Measurements from ENCODE around the gene PHYHIPL. TPM values are rescaled to one million over a fixed set of nuclear protein-coding genes. Genes with fewer than 3 reads are reported as not detected.

Gene PHYHIPL
- total RNA-seq, 4 donors from 2014 or later: 0.11 to 0.29 (median 0.13) TPM; not detected in 1

DNA sequence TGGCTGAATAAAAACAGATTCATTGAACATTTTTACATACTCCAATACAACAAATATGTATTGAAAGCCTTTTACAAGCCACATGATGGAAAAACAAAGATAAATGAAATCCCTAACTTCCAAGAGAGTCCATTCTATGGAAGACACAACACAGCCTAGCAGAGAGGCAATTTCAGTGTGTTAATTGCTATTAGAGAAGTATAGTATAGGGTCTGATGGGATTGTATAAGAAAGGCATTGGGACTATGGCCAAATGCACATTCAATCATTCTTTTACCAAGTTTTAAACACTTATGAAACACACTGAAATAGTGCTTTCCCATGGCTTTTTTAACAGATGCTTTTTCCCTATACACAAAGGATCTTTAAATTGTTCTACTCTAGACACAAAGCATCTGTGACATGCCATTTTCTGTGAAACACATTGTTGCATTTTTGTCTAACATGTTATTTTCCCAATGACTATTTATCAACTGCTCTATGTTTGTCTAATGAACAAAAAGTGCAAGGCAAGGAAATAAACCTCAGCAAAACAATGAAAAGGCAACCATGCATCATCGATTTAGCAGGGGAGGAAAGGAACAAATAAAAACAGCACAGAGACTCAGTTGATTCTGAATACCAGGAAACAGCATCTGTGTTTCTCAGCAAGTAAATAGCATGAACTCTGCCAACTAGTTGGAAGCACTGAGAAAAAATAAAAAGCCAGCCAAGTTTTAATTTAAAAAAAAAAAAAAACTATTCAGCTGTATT is 42.4 kb upstream of the PHYHIPL start:
- Histone ChIP-seq H3K36me3 (no peaks in the 10 kb centered on the region), H3K9me3 (no peaks in the 10 kb centered on the region), H3K27ac (no peak overlapping the region), H3K27me3 (no peaks in the 10 kb centered on the region), H3K4me1 (peaks cover 0 to 5% of the 10 kb centered on the region in 2 donors), H3K4me3 (replicated peaks in 1 of 3) (no peak overlapping the region)
- intact Hi-C loops (cut with DNase I): no loop called here
- DNase-seq: no peak
- WGBS, 2 donors: 48 to 59% methylated on average over 1 of the region's 1 CpG
- TF ChIP-seq, protein P1, sequence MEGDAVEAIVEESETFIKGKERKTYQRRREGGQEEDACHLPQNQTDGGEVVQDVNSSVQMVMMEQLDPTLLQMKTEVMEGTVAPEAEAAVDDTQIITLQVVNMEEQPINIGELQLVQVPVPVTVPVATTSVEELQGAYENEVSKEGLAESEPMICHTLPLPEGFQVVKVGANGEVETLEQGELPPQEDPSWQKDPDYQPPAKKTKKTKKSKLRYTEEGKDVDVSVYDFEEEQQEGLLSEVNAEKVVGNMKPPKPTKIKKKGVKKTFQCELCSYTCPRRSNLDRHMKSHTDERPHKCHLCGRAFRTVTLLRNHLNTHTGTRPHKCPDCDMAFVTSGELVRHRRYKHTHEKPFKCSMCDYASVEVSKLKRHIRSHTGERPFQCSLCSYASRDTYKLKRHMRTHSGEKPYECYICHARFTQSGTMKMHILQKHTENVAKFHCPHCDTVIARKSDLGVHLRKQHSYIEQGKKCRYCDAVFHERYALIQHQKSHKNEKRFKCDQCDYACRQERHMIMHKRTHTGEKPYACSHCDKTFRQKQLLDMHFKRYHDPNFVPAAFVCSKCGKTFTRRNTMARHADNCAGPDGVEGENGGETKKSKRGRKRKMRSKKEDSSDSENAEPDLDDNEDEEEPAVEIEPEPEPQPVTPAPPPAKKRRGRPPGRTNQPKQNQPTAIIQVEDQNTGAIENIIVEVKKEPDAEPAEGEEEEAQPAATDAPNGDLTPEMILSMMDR (IDR thresholded peaks at IDR 0.05): no peak
- TF ChIP-seq POLR2A (IDR thresholded peaks at IDR 0.05): no peak

DNA sequence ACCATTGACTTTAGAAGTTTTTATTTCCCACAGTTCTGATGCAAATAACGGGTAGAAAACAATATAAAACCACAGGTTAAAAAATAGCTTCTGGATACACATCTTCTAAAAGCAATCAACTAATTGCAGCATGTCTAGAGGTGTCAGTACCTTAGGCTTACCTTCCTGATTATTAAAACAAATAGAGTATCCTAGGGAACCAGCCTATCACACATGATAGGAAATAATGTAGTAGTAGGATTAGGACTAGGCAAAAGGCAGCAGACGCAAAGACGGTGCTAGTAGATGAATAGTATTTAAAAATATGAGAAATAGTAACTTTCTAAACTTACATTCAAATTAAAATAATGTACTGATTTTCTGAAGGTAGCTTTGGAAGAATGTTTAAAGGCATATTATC is 41.7 kb upstream of the PHYHIPL start:
- H3K9me3 ChIP-seq: no peaks in the 10 kb centered on the region
- intact Hi-C loops (cut with DNase I): no loop called here
- no peak for DNase-seq
- no peak overlapping the region for H3K27ac ChIP-seq
- WGBS, 2 donors: 85 to 93% methylated on average over 3 of the region's 3 CpGs
- no peaks in the 10 kb centered on the region for H3K27me3 ChIP-seq
- peaks cover 0 to 5% of the 10 kb centered on the region in 2 donors for H3K4me1 ChIP-seq
- no peak for TF ChIP-seq POLR2A (IDR thresholded peaks at IDR 0.05)
- TF ChIP-seq, protein P1 (IDR thresholded peaks at IDR 0.05): no peak
- no peaks in the 10 kb centered on the region for H3K36me3 ChIP-seq
- no peak overlapping the region for H3K4me3 ChIP-seq (replicated peaks in 1 of 3)

DNA sequence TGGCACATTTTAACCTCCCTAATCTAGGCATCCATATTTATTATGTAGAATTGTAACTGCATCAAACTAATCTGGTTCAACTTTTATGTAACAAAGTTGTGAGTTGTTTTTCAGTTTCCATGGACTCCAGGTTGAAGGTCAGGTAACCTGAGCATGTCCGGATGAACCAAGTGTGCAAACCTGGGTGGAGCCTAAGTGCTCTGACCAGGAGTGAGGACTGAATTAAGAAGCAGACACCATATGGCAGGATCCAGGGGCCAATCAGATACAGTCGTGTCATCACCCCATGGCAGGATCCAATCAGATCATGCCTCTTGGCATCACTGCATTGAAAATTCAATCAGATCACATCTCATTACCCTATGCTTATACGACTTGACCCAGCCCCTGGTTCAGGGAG is 41.2 kb upstream of the PHYHIPL start:
- no peaks in the 10 kb centered on the region for H3K9me3 ChIP-seq
- 71 to 73% methylated on average over 3 of the region's 3 CpGs for whole genome bisulfite sequencing, 2 donors
- DNase-seq: no peak
- no peak overlapping the region for H3K27ac ChIP-seq
- no peaks in the 10 kb centered on the region for H3K36me3 ChIP-seq
- TF ChIP-seq, protein P1 (IDR thresholded peaks at IDR 0.05): no peak
- TF ChIP-seq POLR2A (IDR thresholded peaks at IDR 0.05): no peak
- H3K4me1 ChIP-seq: peaks cover 0 to 5% of the 10 kb centered on the region in 2 donors
- intact Hi-C loops (cut with DNase I): no loop called here
- H3K27me3 ChIP-seq: no peaks in the 10 kb centered on the region
- no peak overlapping the region for H3K4me3 ChIP-seq (replicated peaks in 1 of 3)

DNA sequence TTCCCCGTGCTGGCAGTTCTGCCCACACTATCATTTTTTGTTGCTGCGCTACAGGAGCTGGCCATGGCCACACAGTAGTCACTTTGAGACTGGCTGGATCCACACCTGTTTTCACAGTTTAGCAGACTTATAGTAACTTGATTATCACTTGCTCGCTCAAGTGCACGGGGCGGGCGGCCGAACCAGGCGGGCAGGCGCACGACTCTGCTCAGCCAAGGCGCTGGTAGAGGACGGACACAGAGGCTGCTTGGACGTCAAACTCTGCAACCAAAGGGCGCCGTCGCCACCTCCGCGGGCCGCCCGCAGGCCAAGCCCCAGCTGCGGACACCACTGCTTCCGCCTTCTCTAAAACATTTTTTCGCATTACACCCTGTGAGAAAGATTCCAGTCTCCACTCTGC is 38.4 kb upstream of the PHYHIPL start:
- no peak overlapping the region for H3K27ac ChIP-seq
- H3K4me3 ChIP-seq (replicated peaks in 1 of 3): no peak overlapping the region
- H3K36me3 ChIP-seq: no peaks in the 10 kb centered on the region
- no peaks in the 10 kb centered on the region for H3K9me3 ChIP-seq
- no peaks in the 10 kb centered on the region for H3K27me3 ChIP-seq
- no peak for TF ChIP-seq POLR2A (IDR thresholded peaks at IDR 0.05)
- TF ChIP-seq, protein P1 (IDR thresholded peaks at IDR 0.05): no peak
- intact Hi-C loops (cut with DNase I): no loop called here
- WGBS, 2 donors: 89 to 94% methylated on average over 12 to 23 of the region's 23 CpGs
- H3K4me1 ChIP-seq: peaks cover 0 to 5% of the 10 kb centered on the region in 2 donors
- DNase-seq: no peak

DNA sequence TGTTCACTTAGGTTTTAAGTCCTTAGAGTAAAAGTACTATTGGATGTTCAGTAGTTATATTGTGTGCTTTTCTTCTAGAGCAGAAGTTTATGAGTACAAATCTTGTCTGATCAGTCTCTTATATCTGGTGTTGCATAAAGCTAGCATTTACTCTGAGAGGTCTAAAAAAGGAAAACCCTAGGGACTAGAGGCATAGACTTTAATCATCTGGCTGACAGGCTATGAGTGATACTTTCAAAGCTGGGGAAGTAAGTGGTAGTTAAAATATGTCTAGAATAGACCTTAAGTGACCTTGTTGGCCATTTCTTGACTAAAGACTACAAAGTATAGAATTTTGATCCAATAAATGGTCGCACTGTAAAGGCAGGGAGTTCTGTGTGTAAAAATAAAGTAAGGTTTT is 32.9 kb upstream of the PHYHIPL start:
- Histone ChIP-seq H3K27ac (no peak overlapping the region), H3K4me3 (replicated peaks in 1 of 3) (no peak overlapping the region), H3K27me3 (no peaks in the 10 kb centered on the region), H3K36me3 (no peaks in the 10 kb centered on the region), H3K4me1 (no peaks in the 10 kb centered on the region), H3K9me3 (no peaks in the 10 kb centered on the region)
- DNase-seq: no peak
- intact Hi-C loops (cut with DNase I): no loop called here
- 72 to 75% methylated on average over 1 of the region's 1 CpG for WGBS, 2 donors
- TF ChIP-seq, protein P1 (IDR thresholded peaks at IDR 0.05): no peak
- no peak for TF ChIP-seq POLR2A (IDR thresholded peaks at IDR 0.05)

Measured in thyroid gland (tissue), 4 donors.